ENCODE results near the gene SEMA5B. TPM values are rescaled to one million over a fixed set of nuclear protein-coding genes. Genes with fewer than 3 reads are reported as not detected.

SEMA5B gene
- total RNA-seq, 1 donor from 2014 or later, result 1.0 TPM

DNA sequence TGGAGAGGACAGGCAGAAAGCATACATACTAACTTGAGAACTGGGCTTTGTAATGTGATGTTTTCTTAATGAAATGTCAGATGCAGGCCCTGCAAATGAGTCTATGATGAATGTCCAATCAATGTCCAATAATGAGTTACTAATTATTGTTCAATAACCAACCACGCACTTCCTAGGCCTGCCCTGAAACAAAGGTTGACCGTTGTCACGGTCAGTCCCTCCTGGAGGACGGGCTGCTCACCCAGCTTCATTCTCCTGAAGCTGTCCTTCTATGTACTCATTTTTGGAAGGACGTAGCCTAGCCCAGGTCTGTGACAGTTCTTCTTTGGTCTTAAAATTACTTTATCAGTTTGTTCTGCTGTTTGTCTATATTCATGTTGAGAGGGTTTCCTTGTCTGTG is 30.9 kb upstream of the SEMA5B start:
- Mint-ChIP-seq H3K4me1 (ENCODE audit: low read depth, unreplicated experiment) (peaks cover 4% of the 10 kb centered on the region), H3K9me3 (ENCODE audit: unreplicated experiment) (peaks cover 3% of the 10 kb centered on the region), H3K4me3 (ENCODE audit: unreplicated experiment) (no peak overlapping the region), H3K27ac (ENCODE audit: unreplicated experiment) (no peak overlapping the region), H3K36me3 (ENCODE audit: low read depth, unreplicated experiment) (no peaks in the 10 kb centered on the region), H3K27me3 (ENCODE audit: low read depth, unreplicated experiment) (peaks cover 29% of the 10 kb centered on the region)
- Histone ChIP-seq H3K79me2 (ENCODE audit: insufficient read depth, low read length) (no peaks in the 10 kb centered on the region), H3K36me3 (ENCODE audit: insufficient read depth, low read length) (no peaks in the 10 kb centered on the region), H2AFZ (ENCODE audit: low read depth, low read length) (no peak overlapping the region), H3K4me2 (ENCODE audit: low read length) (no peak overlapping the region), H4K20me1 (ENCODE audit: insufficient read depth, low read length) (no peaks in the 10 kb centered on the region), H3K4me3 (ENCODE audit: insufficient read depth, low read depth, low read length) (no peak overlapping the region), H3K4me1 (ENCODE audit: insufficient read depth, low read length) (no peaks in the 10 kb centered on the region), H3K9ac (ENCODE audit: low read length) (no peak overlapping the region), H3K27me3 (ENCODE audit: insufficient read depth, low read length) (peaks cover 16% of the 10 kb centered on the region), H3K9me3 (ENCODE audit: insufficient read depth, low read depth, low read length) (no peaks in the 10 kb centered on the region), H3K27ac (ENCODE audit: low read depth, low read length) (no peak overlapping the region)
- FAIRE-seq (no peak), DNase-seq (ENCODE audit: low read depth) (no peak)
- TF ChIP-seq EZH2 (IDR thresholded peaks at IDR 0.05; ENCODE audit: insufficient read depth, low read length), result no peak
- TF ChIP-seq, protein P1, sequence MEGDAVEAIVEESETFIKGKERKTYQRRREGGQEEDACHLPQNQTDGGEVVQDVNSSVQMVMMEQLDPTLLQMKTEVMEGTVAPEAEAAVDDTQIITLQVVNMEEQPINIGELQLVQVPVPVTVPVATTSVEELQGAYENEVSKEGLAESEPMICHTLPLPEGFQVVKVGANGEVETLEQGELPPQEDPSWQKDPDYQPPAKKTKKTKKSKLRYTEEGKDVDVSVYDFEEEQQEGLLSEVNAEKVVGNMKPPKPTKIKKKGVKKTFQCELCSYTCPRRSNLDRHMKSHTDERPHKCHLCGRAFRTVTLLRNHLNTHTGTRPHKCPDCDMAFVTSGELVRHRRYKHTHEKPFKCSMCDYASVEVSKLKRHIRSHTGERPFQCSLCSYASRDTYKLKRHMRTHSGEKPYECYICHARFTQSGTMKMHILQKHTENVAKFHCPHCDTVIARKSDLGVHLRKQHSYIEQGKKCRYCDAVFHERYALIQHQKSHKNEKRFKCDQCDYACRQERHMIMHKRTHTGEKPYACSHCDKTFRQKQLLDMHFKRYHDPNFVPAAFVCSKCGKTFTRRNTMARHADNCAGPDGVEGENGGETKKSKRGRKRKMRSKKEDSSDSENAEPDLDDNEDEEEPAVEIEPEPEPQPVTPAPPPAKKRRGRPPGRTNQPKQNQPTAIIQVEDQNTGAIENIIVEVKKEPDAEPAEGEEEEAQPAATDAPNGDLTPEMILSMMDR (IDR thresholded peaks at IDR 0.05; ENCODE audit: insufficient read depth, low read depth, low read length), result no peak

DNA sequence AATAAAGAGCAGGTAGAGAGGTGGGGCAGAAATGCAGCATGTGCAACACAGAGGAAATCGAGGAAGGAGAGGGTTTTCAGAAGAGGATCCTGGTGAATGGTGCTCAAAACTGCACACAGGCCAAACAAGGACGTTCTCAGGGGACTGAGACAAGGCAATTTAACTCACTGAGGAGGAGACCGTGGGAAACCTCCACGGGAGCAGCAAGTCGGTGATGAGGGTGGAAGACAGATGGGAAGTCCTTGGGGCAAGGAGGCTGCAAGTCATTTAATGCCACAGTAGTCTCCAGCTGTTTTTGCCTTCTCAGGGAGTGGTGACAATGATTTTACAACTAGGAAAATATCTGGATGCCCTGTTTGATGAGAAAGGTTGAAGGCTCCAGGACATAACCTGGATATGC is 27.8 kb upstream of the SEMA5B start:
- FAIRE-seq, result no peak

DNA sequence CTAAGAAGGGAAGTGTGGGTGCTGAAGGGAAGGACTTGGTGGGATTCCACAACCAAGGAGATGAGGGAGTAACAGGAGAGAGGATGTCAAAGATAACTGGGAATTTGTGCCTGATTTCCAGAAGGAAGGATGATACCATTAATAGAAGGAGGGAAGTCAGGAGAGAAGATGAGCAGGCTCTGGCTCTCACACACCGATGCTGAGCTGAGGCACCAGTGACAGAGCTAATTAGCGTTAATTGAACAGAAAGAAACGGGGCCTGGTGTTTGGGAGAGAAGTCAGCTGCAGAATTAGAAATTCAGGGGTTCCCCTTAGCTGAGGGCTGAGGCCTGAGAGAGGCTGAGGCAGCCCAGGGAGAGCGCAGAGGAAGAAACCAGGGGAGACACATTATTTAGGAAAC is 27.4 kb upstream of the SEMA5B start:
- Histone ChIP-seq H3K4me3 (ENCODE audit: insufficient read depth, low read depth, low read length) (no peak overlapping the region), H3K4me1 (ENCODE audit: insufficient read depth, low read length) (no peaks in the 10 kb centered on the region), H3K4me2 (ENCODE audit: low read length) (no peak overlapping the region), H2AFZ (ENCODE audit: low read depth, low read length) (no peak overlapping the region), H4K20me1 (ENCODE audit: insufficient read depth, low read length) (no peaks in the 10 kb centered on the region), H3K27me3 (ENCODE audit: insufficient read depth, low read length) (peaks cover 3% of the 10 kb centered on the region), H3K9ac (ENCODE audit: low read length) (no peak overlapping the region), H3K79me2 (ENCODE audit: insufficient read depth, low read length) (no peaks in the 10 kb centered on the region), H3K36me3 (ENCODE audit: insufficient read depth, low read length) (no peaks in the 10 kb centered on the region), H3K9me3 (ENCODE audit: insufficient read depth, low read depth, low read length) (no peaks in the 10 kb centered on the region), H3K27ac (ENCODE audit: low read depth, low read length) (no peak overlapping the region)
- Mint-ChIP-seq H3K9me3 (ENCODE audit: unreplicated experiment) (peaks cover 3% of the 10 kb centered on the region), H3K4me1 (ENCODE audit: low read depth, unreplicated experiment) (peaks cover 6% of the 10 kb centered on the region), H3K27me3 (ENCODE audit: low read depth, unreplicated experiment) (peaks cover 20% of the 10 kb centered on the region), H3K27ac (ENCODE audit: unreplicated experiment) (no peak overlapping the region), H3K36me3 (ENCODE audit: low read depth, unreplicated experiment) (peaks cover 2% of the 10 kb centered on the region), H3K4me3 (ENCODE audit: unreplicated experiment) (no peak overlapping the region)
- FAIRE-seq (no peak), DNase-seq (ENCODE audit: low read depth) (no peak)
- TF ChIP-seq EZH2 (IDR thresholded peaks at IDR 0.05; ENCODE audit: insufficient read depth, low read length), result no peak
- TF ChIP-seq, protein P1 (IDR thresholded peaks at IDR 0.05; ENCODE audit: insufficient read depth, low read depth, low read length), result no peak

More for the DNA sequence above, 27.8 kb upstream of the SEMA5B start:
- no peak overlapping the region for H3K9ac ChIP-seq (ENCODE audit: low read length)
- TF ChIP-seq, protein P1 (IDR thresholded peaks at IDR 0.05; ENCODE audit: insufficient read depth, low read depth, low read length), result no peak
- no peak for TF ChIP-seq EZH2 (IDR thresholded peaks at IDR 0.05; ENCODE audit: insufficient read depth, low read length)
- no peak overlapping the region for H3K4me3 ChIP-seq (ENCODE audit: insufficient read depth, low read depth, low read length)
- no peak overlapping the region for H3K4me2 ChIP-seq (ENCODE audit: low read length)
- no peak overlapping the region for H3K4me3 Mint-ChIP-seq (ENCODE audit: unreplicated experiment)
- DNase-seq (ENCODE audit: low read depth), result no peak
- no peaks in the 10 kb centered on the region for H3K36me3 ChIP-seq (ENCODE audit: insufficient read depth, low read length)
- H3K9me3 ChIP-seq (ENCODE audit: insufficient read depth, low read depth, low read length), result no peaks in the 10 kb centered on the region
- H3K27me3 Mint-ChIP-seq (ENCODE audit: low read depth, unreplicated experiment), result peaks cover 20% of the 10 kb centered on the region
- H3K9me3 Mint-ChIP-seq (ENCODE audit: unreplicated experiment), result peaks cover 3% of the 10 kb centered on the region
- H3K27ac ChIP-seq (ENCODE audit: low read depth, low read length), result no peak overlapping the region
- H3K36me3 Mint-ChIP-seq (ENCODE audit: low read depth, unreplicated experiment), result peaks cover 2% of the 10 kb centered on the region
- no peaks in the 10 kb centered on the region for H3K4me1 ChIP-seq (ENCODE audit: insufficient read depth, low read length)
- no peak overlapping the region for H2AFZ ChIP-seq (ENCODE audit: low read depth, low read length)
- no peaks in the 10 kb centered on the region for H4K20me1 ChIP-seq (ENCODE audit: insufficient read depth, low read length)
- peaks cover 3% of the 10 kb centered on the region for H3K27me3 ChIP-seq (ENCODE audit: insufficient read depth, low read length)
- H3K4me1 Mint-ChIP-seq (ENCODE audit: low read depth, unreplicated experiment), result peaks cover 6% of the 10 kb centered on the region
- H3K27ac Mint-ChIP-seq (ENCODE audit: unreplicated experiment), result no peak overlapping the region
- H3K79me2 ChIP-seq (ENCODE audit: insufficient read depth, low read length), result no peaks in the 10 kb centered on the region
